Activated CD8-positive, alpha-beta T cell treated with anti-CD3 and anti-CD28 coated beads, Interleukin-2, amount 10 ng/mL, durations not matched to agents 7 days and 5 days (primary cell): ENCODE data around the gene GLG1. TPM values are rescaled to one million over a fixed set of nuclear protein-coding genes. Genes with fewer than 3 reads are reported as not detected.
"Not testable (repeated sequence)": the region's sequence is repeated elsewhere in the genome, so short reads cannot be mapped to it uniquely, and the experiment has no call there.

Source experiments
- ATAC-seq: fragments of 150-1000 bp; cut with Tn5 transposase; one replicate; pipeline ENCODE4 v1.10.0; 2021; ENCODE audit warnings: moderate library complexity
- CTCF ChIA-PET: fragments of 350-600 bp; sonication (Branson Sonifier 250); formaldehyde crosslinking; loops from one replicate; lab custom pipeline; 2021; ENCODE audit warnings: antibody characterized with exemption; lab: Charles Lee
- POLR2A ChIA-PET: fragments of 350-600 bp; sonication (Branson Sonifier 250); formaldehyde crosslinking; loops from one replicate; lab custom pipeline; 2021; ENCODE audit warnings: antibody characterized with exemption; lab: Charles Lee
- DNase-seq: peaks from one replicate; pipeline ENCODE4 v3.0.0-alpha.2; 2020
- H3K27ac Mint-ChIP-seq: one replicate; pipeline ENCODE4 v1.8.0; 2021; ENCODE audit warnings: mild to moderate bottlenecking, mixed read lengths
- H3K27me3 Mint-ChIP-seq: one replicate; pipeline ENCODE4 v1.8.0; 2021; ENCODE audit warnings: low read depth, mixed read lengths
- H3K36me3 Mint-ChIP-seq: one replicate; pipeline ENCODE4 v1.8.0; 2021; ENCODE audit warnings: low read depth, mixed read lengths
- H3K4me1 Mint-ChIP-seq: one replicate; pipeline ENCODE4 v1.8.0; 2021; ENCODE audit warnings: low read depth, mixed read lengths
- H3K4me3 Mint-ChIP-seq: one replicate; pipeline ENCODE4 v1.8.0; 2021; ENCODE audit warnings: mild to moderate bottlenecking, mixed read lengths
- H3K9me3 Mint-ChIP-seq: one replicate; pipeline ENCODE4 v1.8.0; 2022; ENCODE audit warnings: mixed read lengths; ENCODE audit not compliant: insufficient read depth
- total RNA-seq, 2 experiments: library from RNA; stranded (reverse); gene quantifications; one replicate each; pipeline ENCODE4 v1.2.3, GENCODE V29; 2021

Gene GLG1
- total RNA-seq, 2 experiments from 2014 or later: 110 to 112 TPM

GRCh38 chr16:74412138-74412774 lies 194.7 kb downstream of the GLG1 start:
- ATAC-seq, DNase-seq, POLR2A ChIA-PET, H3K27ac Mint-ChIP-seq, H3K36me3 Mint-ChIP-seq, H3K4me3 Mint-ChIP-seq, H3K4me1 Mint-ChIP-seq, H3K9me3 Mint-ChIP-seq, H3K27me3 Mint-ChIP-seq, CTCF ChIA-PET: not testable (repeated sequence)

- H3K27me3 Mint-ChIP-seq, H3K9me3 Mint-ChIP-seq, ATAC-seq, DNase-seq, H3K4me3 Mint-ChIP-seq, H3K27ac Mint-ChIP-seq, CTCF ChIA-PET, H3K4me1 Mint-ChIP-seq, H3K36me3 Mint-ChIP-seq, POLR2A ChIA-PET: not testable (repeated sequence)
Observed at GRCh38 chr16:74410981-74411380, 195.9 kb downstream of the GLG1 start.

- CTCF ChIA-PET, H3K4me3 Mint-ChIP-seq, H3K27ac Mint-ChIP-seq, H3K27me3 Mint-ChIP-seq, H3K36me3 Mint-ChIP-seq, H3K4me1 Mint-ChIP-seq, POLR2A ChIA-PET, H3K9me3 Mint-ChIP-seq, ATAC-seq, DNase-seq: not testable (repeated sequence)
Observed at GRCh38 chr16:74410057-74410957, 196.6 kb downstream of the GLG1 start.

GRCh38 chr16:74409185-74409981 lies 197.5 kb downstream of the GLG1 start:
- H3K4me3 Mint-ChIP-seq, H3K36me3 Mint-ChIP-seq, POLR2A ChIA-PET, H3K9me3 Mint-ChIP-seq, CTCF ChIA-PET, H3K27ac Mint-ChIP-seq, H3K27me3 Mint-ChIP-seq, DNase-seq, H3K4me1 Mint-ChIP-seq, ATAC-seq: not testable (repeated sequence)

GRCh38 chr16:74407362-74407705 lies 199.6 kb downstream of the GLG1 start:
- CTCF ChIA-PET, H3K36me3 Mint-ChIP-seq: not testable (repeated sequence)

GRCh38 chr16:74406600-74407361 lies 200.1 kb downstream of the GLG1 start:
- CTCF ChIA-PET, H3K36me3 Mint-ChIP-seq, H3K4me1 Mint-ChIP-seq, H3K27me3 Mint-ChIP-seq, H3K4me3 Mint-ChIP-seq, POLR2A ChIA-PET, DNase-seq, H3K9me3 Mint-ChIP-seq, H3K27ac Mint-ChIP-seq: not testable (repeated sequence)
- peak; percentile 61 for ATAC-seq

More at GRCh38 chr16:74407362-74407705, 199.6 kb downstream of the GLG1 start:
- DNase-seq, H3K4me1 Mint-ChIP-seq, H3K4me3 Mint-ChIP-seq, POLR2A ChIA-PET, H3K27ac Mint-ChIP-seq, H3K27me3 Mint-ChIP-seq, ATAC-seq, H3K9me3 Mint-ChIP-seq: not testable (repeated sequence)

- H3K27me3 Mint-ChIP-seq, CTCF ChIA-PET: not testable (repeated sequence)
Observed at GRCh38 chr16:74404148-74404933, 202.6 kb downstream of the GLG1 start.

GRCh38 chr16:74400238-74400637 lies 206.7 kb downstream of the GLG1 start:
- H3K36me3 Mint-ChIP-seq, H3K4me1 Mint-ChIP-seq, H3K27ac Mint-ChIP-seq, CTCF ChIA-PET, H3K4me3 Mint-ChIP-seq, POLR2A ChIA-PET, H3K27me3 Mint-ChIP-seq, DNase-seq, ATAC-seq, H3K9me3 Mint-ChIP-seq: not testable (repeated sequence)

More at GRCh38 chr16:74404148-74404933, 202.6 kb downstream of the GLG1 start:
- DNase-seq, H3K36me3 Mint-ChIP-seq, H3K9me3 Mint-ChIP-seq, H3K27ac Mint-ChIP-seq, H3K4me1 Mint-ChIP-seq, POLR2A ChIA-PET, ATAC-seq, H3K4me3 Mint-ChIP-seq: not testable (repeated sequence)

- H3K4me1 Mint-ChIP-seq, H3K36me3 Mint-ChIP-seq, CTCF ChIA-PET, H3K27me3 Mint-ChIP-seq, DNase-seq, POLR2A ChIA-PET, H3K27ac Mint-ChIP-seq, ATAC-seq, H3K4me3 Mint-ChIP-seq, H3K9me3 Mint-ChIP-seq: not testable (repeated sequence)
Observed at GRCh38 chr16:74398212-74398895, 208.6 kb downstream of the GLG1 start.
